GM18907 (cell line): ENCODE data around the gene SFMBT2.
A peak's percentile ranks its signal among the peaks of the same experiment; 100 is the strongest.
"Not testable (repeated sequence)": the region's sequence is repeated elsewhere in the genome, so short reads cannot be mapped to it uniquely, and the experiment has no call there.

Source experiments
- ATAC-seq: cut with Tn5 transposase; IDR thresholded peaks from one replicate; pipeline ENCODE4 v1.9.1; 2021; ENCODE audit warnings: mild to moderate bottlenecking, moderate library complexity; ENCODE audit not compliant: unreplicated experiment

Gene SFMBT2

GRCh38 chr10:7193369-7193768 lies 217.5 kb downstream of the SFMBT2 start:
- no peak for ATAC-seq

- no peak for ATAC-seq
These were observed 217.9 kb downstream of the SFMBT2 start for GRCh38 chr10:7192831-7193361.

GRCh38 chr10:7192061-7192460 lies 218.8 kb downstream of the SFMBT2 start:
- no peak for ATAC-seq

DNA sequence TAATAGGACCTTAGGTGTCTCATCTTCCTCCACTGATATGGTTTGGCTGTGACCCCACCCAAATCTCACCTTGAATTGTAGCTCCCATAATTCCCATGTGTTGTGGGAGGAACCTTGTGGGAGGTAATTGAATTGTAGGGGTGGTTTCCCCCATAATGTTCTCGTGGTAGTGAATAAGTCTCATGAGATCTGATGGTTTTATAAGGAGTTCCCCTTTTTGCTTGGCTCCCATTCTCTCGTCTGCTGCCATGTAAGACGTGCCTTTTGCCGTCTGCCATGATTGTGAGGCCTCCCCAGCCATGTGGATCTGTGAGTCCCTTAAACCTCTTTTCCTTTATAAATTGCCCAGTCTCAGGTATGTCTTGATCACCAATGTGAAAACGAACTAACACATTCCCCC lies 220.1 kb downstream of the SFMBT2 start:
- not testable (repeated sequence) for ATAC-seq

GRCh38 chr10:7189909-7190308 lies 220.9 kb downstream of the SFMBT2 start:
- no peak for ATAC-seq

DNA sequence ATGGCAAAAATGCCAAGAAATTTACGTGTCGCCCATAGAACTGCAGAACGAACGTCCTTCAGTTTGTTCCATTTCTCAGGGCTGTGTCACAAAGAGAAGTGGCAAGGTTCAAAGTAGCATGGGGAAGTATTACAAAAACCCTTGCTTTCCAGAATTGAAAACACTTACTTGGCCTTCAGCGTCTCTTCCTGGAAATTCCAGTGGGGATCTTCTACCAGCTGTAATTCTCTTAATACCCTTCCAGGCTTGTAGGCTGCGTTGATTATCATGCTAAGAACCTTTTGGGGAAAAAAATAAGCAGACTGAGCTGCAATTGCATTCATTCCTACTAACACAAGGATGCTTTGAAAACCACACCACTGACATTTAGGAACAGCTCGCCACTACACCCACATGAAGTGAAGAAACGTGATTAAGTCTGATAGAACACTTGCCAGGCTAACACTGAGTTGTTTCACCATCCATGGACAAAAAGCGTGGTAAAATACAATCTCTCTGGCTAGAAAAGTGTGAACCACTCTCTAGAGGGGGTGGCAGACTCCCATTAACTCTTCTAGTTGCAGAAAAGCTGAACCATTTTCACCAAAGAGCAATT lies 222.3 kb downstream of the SFMBT2 start:
- ATAC-seq: no peak

DNA sequence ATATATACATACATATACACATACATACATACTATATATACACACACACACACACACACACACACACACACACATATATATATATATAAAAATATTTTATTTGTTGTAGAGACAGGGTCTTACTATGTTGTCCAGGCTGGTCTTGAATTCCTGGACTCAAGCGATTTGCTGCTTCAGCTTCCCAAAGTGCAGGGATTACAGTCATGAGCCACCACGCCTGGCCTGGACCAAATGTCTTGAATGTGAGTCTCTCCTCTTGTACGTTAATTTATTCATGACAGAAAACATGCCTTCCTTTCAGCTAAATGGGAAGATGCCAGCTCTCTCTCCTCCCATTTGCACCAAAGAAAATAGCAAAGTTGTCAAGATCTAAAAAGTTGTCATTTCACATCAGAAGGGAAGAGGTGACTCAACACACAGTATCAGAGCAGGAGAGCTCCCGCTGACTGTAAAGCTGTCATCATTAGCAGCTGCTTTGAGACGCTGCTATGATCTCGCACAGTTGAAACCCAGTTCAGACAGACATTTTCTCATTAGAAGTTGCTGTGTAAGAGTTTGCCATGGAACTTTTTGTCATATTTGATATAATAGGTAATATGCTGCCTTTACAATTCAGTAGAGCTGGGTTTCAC lies 224.3 kb downstream of the SFMBT2 start:
- no peak for ATAC-seq

DNA sequence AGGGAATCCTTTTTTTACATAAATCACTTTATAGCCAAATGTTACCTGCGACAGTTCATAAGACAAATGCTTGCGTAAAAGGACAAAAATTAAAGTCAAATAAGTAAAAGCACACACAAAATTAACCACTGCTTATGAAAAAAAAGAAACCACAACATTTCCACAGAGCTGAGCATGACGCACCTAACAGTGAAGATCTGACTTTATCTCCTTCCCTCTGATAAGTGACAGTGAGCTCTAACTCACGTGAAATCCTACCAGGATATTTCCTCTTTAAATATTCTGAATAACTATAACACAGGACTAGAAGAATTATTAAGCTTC lies 225.5 kb downstream of the SFMBT2 start:
- no peak for ATAC-seq

DNA sequence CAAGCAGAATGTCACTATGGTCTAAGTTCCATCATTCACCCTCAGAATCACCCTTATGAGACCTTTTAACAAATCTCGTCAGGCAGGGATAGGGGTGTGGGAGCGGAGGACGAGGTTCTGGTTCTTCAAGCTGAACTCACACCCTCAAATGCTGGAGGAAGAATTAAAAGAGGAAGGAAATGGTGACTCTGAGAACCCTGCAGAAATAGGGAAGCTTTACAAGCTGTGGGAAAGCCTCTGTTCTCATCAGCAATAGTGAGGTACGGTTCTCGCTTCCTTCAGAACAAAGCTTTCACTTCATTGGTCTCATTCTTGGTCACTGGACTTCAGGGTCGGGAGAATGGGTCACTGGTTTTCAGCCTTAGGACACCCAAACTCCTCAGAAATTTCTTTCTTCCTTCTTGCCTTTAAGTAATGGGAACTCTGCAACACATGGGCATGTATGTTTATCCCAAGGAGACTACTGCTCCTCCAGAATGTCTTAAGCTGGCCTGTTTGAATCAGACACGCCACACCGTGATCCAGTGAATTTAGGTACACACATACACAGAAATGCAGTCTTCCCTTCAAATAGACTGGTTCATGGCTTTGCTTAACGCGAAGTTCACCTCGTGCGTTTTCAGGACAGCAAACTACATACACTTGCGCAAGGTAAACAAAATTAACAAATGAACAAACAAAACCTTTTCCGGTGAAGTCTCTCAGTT lies 226.0 kb downstream of the SFMBT2 start:
- peak; percentile 75 for ATAC-seq

- ATAC-seq: not testable (repeated sequence)
These were observed 226.7 kb downstream of the SFMBT2 start for GRCh38 chr10:7184116-7184515.

- not testable (repeated sequence) for ATAC-seq
These were observed 228.5 kb downstream of the SFMBT2 start for GRCh38 chr10:7182327-7182726.

DNA sequence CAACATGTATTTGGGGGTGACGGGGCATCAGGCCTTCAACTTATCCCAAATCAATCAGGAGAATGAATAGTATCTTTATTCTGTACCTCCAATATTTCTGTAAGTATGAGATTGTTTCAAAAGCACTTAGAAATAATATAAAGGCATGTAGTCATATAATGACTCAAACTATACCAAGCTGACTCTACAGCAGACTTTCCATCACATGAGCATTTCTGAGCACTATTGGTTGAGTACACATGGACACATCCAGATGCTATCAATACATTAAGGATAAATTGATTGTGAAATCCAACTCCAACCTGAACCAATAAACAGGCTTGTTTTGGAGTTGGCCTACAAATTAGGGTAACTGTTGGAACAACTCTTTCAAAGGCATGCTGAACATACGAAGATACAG lies 229.4 kb downstream of the SFMBT2 start:
- ATAC-seq: no peak

- no peak for ATAC-seq
These were observed 231.3 kb downstream of the SFMBT2 start for GRCh38 chr10:7179536-7179935.

GRCh38 chr10:7173948-7174347 lies 236.9 kb downstream of the SFMBT2 start:
- ATAC-seq: no peak

GRCh38 chr10:7171825-7172224 lies 239.0 kb downstream of the SFMBT2 start:
- no peak for ATAC-seq

DNA sequence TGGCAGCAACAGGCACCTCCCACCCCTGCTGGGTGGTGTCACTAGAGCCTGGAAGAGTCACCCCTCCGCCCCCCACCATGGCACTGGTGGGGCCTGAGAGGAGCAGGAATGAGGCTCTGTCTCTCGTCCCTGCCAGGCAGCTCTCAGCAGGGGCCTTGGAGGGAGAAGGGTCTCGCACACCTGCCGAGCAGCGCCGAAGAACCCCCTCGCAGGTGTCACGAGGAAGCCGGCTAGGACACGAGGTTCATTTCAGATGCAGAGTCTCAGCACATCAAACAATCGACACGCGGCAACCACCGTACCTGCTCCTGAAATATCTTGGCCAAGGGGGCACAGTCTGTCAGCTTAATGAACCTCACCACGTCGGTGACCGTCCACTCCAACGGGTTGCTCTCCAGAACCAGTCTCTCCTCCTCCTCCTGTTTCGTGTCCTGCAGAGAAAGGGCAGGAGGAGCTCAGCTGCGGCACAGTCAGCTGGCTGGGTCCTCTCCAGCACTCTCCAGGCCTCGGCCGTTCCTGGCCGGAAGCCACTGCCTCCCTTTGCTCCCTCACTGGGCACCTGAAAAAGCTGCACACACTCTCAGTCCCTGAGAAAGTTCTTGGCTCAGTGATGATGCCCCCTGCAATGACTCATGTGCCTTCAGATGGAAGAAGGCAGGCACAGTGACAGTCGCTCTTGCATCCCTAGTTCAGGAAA lies 240.1 kb downstream of the SFMBT2 start:
- no peak for ATAC-seq

GRCh38 chr10:7168414-7168813 lies 242.4 kb downstream of the SFMBT2 start:
- ATAC-seq: no peak

- no peak for ATAC-seq
These were observed 245.2 kb downstream of the SFMBT2 start for GRCh38 chr10:7165500-7166177.

DNA sequence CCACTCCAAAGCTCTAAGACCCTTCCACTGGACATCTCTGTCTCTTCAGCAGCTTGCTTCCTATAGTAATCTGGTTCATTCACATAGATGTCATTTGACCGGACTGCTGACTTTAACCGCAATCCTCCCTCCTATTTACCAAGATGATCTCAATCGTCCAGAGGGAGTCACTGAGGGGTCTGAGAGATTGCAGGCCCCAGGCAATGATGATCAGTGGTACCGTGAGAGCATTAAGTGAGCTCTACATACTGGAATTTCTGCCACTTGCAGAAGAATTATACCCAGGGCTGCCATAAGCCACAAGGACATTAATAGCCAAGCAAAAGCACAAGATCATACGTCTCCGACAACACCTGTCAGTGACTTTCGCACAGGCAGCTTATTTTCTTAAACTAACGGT lies 245.9 kb downstream of the SFMBT2 start:
- ATAC-seq: no peak

GRCh38 chr10:7162331-7162730 lies 248.5 kb downstream of the SFMBT2 start:
- ATAC-seq: no peak
